Hematopoietic multipotent progenitor cell treated with erythropoietin and hydrocortisone succinate and interleukin-3 and kit ligand, for 4 days (in vitro differentiated cells): Measurements from ENCODE around the gene CHI3L1.

ENCODE experiments used
- DNase-seq: peaks from one replicate; pipeline ENCODE4 v3.0.0-alpha.2; 2015

CHI3L1 gene

DNA sequence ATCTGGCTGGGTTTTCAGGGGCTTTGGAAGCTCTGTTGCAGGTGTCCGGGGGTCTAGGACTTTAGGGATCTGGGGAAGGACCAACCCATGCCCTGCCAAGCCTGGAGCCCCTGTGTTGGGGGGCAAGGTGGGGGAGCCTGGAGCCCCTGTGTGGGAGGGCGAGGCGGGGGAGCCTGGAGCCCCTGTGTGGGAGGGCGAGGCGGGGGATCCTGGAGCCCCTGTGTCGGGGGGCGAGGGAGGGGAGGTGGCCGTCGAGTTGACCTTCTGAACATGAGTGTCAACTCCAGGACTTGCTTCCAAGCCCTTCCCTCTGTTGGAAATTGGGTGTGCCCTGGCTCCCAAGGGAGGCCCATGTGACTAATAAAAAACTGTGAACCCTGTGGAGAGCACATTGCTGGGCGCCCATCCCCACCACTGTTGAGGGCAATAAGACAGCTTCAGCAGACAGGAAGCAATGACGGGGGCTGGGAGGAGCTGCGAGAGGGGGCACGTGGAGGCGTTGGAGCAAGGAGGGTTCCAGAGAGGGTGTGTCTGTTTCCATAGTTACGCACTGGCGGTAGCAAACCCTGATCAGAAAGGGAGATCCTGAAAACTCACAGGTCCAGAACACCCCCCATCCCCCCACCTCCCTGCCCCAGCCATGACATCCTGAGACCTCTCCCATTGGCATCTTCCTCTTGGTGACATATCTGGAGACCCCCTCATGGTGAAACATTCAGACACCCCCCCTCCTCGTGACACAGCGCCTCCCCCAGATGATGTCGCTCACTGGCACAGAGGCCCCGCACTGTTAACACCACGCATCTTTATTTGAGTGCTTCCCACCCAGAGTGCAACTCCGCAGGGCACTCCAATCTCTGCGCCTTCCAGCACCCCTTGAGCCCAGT is 19.2 kb downstream of the CHI3L1 start:
- peak; percentile 52 for DNase-seq

DNA sequence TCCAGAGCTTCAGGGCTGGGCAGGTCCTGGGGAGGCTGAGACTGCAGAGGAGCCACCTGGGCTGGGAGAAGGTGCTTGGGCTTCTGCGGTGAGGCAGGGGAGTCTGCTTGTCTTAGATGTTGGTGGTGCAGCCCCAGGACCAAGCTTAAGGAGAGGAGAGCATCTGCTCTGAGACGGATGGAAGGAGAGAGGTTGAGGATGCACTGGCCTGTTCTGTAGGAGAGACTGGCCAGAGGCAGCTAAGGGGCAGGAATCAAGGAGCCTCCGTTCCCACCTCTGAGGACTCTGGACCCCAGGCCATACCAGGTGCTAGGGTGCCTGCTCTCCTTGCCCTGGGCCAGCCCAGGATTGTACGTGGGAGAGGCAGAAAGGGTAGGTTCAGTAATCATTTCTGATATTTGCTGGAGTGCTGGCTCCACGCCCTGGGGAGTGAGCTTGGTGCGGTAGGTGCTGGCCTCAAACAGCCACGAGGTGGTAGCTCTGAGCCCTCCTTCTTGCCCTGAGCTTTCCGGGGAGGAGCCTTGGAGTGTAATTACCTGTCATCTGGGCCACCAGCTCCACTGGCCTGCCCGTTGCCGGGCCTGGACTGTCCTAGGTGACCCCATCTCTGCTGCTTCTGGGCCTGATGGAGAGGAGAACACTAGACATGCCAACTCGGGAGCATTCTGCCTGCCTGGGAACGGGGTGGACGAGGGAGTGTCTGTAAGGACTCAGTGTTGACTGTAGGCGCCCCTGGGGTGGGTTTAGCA is 20.1 kb downstream of the CHI3L1 start:
- DNase-seq, result peak; percentile 50

GRCh38 chr1:203165800-203166161 is 20.7 kb downstream of the CHI3L1 start:
- DNase-seq, result no peak

- DNase-seq, result no peak
Measured at GRCh38 chr1:203165101-203165799, 21.3 kb downstream of the CHI3L1 start.

- peak; percentile 82 for DNase-seq
Measured at GRCh38 chr1:203163891-203164635, 22.4 kb downstream of the CHI3L1 start.

GRCh38 chr1:203162403-203162802 is 24.1 kb downstream of the CHI3L1 start:
- DNase-seq, result peak; percentile 32

GRCh38 chr1:203161703-203162102 is 24.8 kb downstream of the CHI3L1 start:
- DNase-seq, result no peak

DNA sequence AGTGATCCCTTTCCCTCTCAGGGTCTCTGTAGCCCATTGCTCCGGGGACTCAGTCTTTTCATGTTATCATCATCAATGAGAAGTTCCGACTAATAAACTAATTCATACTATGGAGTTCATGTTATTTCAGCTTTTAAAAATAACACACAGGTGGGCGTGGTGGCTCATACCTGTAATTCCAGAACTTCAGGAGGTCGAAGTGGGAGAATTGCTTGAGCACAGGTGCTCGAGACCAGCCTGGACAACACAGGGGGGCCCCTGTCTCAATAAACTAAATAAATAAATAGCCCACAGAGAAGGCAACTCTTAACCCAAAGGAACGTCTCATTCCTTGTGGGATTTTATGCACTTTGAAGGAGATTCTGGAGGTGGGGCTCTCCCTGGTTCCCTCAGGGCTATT is 25.3 kb downstream of the CHI3L1 start:
- no peak for DNase-seq

- DNase-seq, result no peak
Measured at GRCh38 chr1:203159844-203160243, 26.7 kb downstream of the CHI3L1 start.

GRCh38 chr1:203158960-203159665 is 27.4 kb downstream of the CHI3L1 start:
- no peak for DNase-seq

DNA sequence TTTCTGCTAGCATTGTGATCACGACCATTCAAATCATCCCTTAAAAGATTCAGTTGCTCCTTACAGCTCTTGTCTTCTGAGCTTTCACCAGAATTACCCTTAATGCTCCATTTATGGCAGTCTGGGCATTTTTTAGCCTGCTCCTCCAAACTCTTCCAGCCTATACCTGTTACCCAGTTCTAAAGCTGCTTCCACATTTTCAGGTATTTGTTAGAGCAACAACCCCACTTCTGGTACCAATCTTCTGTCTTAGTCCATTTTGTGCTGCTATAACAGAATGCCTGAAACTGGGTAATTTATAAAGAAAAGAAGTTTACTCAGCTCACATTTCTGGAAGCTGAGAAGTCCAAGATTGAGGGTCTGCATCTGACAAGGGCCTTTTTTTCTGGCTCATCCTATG is 28.1 kb downstream of the CHI3L1 start:
- no peak for DNase-seq

- no peak for DNase-seq
Measured at GRCh38 chr1:203156280-203156679, 30.2 kb downstream of the CHI3L1 start.

GRCh38 chr1:203153989-203154821 is 32.3 kb downstream of the CHI3L1 start:
- no peak for DNase-seq

DNA sequence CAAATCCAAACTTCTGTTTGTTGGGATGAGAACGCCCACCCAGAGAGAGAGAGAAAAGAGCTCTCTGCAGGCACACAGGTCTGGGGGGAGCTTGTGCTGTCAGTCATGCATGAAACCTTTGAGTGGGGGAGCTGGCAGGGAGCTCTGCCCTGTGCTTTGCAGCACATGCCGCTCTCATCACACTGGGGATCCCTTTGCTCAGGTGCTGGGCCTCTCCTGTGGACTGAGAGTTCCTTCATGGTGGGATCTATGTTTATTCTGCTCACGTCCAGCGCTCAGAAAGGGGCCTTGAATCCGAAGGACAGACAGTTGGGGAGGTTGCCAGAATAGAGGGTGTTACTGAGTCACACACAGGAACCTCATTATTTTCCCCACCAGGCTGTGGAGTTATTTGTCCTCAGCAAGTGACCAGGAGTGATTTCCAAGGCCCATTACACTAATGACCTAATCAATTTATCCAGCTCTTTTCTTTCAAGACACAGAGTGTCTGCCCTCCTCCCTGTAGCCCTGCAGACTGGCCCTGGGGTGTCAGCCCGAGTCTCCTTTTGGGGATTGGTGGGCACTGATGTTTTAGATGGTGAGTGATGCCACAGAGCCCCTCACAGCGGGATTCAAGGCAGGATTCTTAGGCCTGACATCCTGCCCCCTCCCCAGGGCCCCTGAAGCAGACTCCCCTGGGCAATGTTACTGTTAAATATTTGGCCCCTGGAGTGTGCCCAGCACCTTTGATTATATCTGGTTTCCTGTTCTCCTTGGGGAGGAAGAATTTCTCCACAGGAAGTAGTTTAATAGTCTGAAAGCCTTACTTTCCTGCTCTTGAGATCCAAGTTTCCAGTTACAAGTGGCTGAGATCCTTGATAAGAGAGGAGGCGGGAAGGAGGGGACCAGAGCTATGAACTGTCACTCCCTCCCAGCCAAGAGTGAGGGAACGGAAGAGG is 33.2 kb downstream of the CHI3L1 start:
- DNase-seq, result no peak

DNA sequence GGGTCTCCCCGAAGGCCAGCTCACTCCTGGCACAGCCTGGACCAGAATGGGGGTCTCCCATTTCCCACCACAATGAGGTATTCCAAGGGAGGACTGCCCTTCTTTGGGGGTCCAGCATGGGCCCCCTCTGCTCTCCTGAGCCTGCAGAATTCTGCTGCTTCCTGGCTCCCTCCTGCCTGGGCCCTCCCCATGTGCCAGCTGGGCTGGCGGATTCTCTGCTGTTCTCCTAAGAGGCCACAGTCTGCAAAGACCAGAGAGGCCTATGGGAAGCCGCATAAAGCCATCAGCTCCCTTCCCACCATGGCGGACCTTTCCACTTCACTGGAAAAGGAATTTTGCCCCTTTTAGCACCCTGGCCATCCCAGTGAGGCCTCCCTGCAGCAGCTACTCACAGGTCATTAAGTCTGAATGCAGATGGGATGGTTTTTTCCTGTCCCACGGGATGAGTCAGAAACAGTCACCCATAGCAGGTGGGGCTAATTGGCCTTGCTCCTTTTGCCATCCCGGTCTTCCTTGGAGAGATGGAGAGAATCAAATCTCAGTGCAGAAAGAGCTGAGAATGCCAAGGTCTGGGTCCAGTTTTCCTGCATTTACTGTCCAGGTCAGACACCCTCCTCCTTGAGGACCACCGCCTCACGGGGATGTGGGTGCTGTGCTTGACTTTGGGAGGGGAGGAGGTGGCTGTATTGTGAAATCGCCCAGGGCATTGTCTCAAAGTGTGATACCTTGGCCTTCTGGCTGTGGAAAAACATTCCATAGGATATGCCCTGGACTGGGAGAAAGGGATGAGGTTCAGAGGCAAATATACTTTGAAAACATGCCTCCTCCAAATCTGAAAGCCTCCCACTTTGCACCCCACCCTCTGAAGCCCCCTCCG is 34.1 kb downstream of the CHI3L1 start:
- DNase-seq, result no peak

DNA sequence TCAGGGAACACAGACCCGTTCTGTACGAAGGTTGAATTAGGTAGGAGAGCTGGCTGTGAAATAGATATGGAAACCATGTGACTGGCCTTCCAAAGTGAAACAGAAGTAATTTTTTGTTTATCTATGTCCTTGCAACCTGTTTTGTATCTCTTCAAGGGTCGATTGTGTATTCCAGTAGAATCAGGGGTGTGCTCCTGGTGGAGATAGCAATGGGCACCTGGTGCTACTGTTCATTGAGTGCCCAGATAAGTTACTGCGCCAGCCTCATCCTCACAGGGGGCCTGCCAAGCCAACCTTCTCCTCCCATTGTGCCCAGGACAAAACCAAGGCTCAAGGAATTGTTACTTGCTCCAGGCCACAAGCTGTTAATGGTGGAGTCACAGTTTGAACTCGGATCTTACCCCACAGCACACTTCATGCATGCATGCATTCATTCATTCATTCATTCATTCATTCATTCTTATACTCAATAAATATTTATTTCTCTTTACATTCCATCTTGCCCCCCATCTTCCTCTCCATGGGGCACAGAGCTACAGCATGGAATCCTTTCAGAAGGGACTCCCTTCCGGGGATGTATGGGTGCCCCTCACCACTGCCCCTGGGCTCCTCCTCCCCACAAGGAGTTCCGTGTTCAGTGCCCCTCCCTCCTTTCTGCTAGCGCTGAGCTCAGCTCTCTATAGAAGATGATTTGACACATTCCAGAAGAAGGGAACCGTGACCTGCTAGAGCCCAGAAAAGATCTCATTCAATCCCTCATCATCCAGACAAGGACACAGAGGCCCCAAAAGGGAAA is 34.9 kb downstream of the CHI3L1 start:
- DNase-seq, result no peak

DNA sequence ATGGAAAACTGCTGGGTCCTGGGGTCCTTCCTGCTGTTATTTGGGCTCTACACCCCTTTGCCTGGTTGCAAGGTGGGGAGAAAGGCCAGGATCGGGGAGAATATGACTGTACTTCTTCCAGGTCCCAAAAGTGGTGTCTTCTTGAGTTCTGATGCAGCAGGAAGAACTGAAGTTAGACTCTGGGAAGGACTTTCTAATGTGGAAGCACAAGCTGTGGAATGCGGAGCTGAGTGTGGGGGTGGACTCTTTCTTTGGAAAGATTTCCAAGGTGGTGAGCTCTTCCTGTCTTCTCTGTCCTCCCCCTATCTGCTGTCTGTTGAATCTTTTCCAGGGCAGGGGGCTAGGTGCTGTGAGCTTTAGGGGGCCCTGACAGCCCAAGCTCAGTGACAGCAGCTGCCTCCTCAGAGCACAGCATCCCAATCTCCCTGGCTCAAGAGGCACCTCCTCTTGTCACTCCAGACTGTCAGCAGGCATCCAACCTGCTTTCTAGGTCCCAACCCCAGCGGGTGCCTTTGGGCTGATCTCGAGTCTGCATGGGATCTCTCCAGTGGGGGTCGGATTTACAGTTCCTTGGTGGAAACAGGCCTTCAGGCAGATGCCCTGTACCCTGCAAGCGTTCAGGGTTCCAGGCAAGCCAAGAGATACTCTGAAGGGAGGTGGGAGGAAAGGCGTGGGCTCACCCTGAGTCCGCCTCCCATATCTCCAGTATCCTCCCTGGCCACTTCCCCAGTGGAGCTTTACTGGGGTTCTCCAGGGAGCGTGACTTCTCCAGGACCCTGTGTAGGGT is 35.8 kb downstream of the CHI3L1 start:
- no peak for DNase-seq
